ENCODE measurements around the gene LAMC1. TPM values are rescaled to one million over a fixed set of nuclear protein-coding genes. Genes with fewer than 3 reads are reported as not detected.

LAMC1 gene
- total and polyA plus RNA-seq, 2 experiments from 2014 or later = 18.4 to 116 TPM

GRCh38 chr1:183025010-183025337, 1.8 kb downstream of the LAMC1 start (continued):
- TF ChIP-seq ZNF462 (CRISPR knock-in tag; IDR thresholded peaks at IDR 0.05) (no peak), NANOG (IDR thresholded peaks at IDR 0.05; ENCODE audit: borderline replicate concordance) (no peak), ZNF114 (CRISPR knock-in tag; IDR thresholded peaks at IDR 0.05) (no peak), JUNB (IDR thresholded peaks at IDR 0.05; ENCODE audit: unreplicated experiment) (no peak)

DNA sequence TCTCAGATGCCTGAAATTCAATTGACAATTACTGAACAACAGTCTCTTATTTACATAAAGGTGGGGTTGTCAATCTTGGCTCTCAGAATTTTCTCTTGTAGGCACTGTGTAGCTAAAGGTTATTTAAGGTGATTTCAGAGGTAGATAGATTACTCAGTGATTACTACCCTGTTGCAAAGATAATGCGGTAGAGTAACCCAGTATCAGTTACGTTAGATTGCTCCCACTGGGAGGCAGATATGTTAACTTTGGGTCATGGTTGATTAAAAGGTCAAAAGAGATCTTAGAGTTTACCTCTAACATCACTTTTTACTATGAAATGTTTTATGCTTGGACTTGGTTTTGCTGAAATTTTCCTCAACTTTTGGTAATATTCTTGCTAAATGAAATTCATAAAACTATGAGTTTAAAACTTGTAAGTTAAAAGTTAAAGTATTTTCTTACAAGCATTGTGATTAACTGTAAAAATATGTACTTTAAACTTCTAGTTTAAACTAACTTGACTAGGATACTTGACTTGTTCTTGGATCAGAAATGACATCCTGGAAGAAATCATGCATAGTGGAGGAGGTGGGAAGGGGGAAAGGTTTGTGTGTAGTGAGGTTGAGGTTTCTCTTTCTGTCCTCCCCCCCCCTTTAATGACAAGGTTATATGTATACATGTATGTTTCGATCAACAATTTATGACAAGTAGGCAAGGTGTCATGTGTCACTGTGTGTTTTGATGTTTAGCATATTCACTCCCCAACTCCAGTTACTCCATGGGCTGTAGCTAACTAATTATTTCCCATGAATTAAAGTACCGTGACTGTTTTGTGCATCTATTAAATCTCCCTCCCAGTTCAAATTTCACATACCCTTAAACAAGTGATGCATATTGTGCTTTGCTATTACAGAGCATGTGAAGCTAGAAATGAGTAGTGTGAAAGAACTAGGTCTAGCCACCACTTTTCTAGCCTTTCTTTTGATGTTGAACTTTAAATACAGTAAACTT, 2.9 kb downstream of the LAMC1 start:
- Mint-ChIP-seq H3K27ac (no peak overlapping the region), H3K9me3 (no peaks in the 10 kb centered on the region), H3K36me3 (ENCODE audit: low read depth) (no peaks in the 10 kb centered on the region; the same call in 2 of the 3 replicates), H3K4me3 (peak overlapping the region; percentile 89), H3K4me1 (peaks cover 68% of the 10 kb centered on the region), H3K27me3 (ENCODE audit: insufficient read depth, low read depth, poor library complexity) (peaks cover 11% of the 10 kb centered on the region)
- H3K4me2 ChIP-seq = peak overlapping the region; percentile 93
- no peak for DNase-seq (ENCODE audit: low spot score)
- no peaks in the 10 kb centered on the region for H3K36me3 ChIP-seq (ENCODE audit: insufficient read depth)
- peaks cover 39% of the 10 kb centered on the region for H3K4me1 ChIP-seq (ENCODE audit: insufficient read depth)
- no peak overlapping the region for H2AFZ ChIP-seq
- no peak overlapping the region for H3K27ac ChIP-seq (ENCODE audit: low read depth)
- no peaks in the 10 kb centered on the region for H3K9me2 ChIP-seq (ENCODE audit: insufficient read depth)
- 0 out of 2 replicates have a peak overlapping the region, but pooled peaks have one; percentile 87 for H3K4me3 ChIP-seq
- H3K79me2 ChIP-seq (replicated peaks; ENCODE audit: insufficient read depth) = peaks cover 68% of the 10 kb centered on the region
- H3F3A ChIP-seq (replicated peaks; ENCODE audit: low read depth) = peaks cover 4% of the 10 kb centered on the region; the same call in 1 of the 2 replicates
- H4K20me1 ChIP-seq (replicated peaks; ENCODE audit: insufficient read depth) = peaks cover 32% of the 10 kb centered on the region
- ATAC-seq = no peak
- H3K27me3 ChIP-seq (ENCODE audit: insufficient read depth) = peaks cover 13% of the 10 kb centered on the region
- TF ChIP-seq JUNB (IDR thresholded peaks at IDR 0.05; ENCODE audit: unreplicated experiment) (no peak), NANOG (IDR thresholded peaks at IDR 0.05; ENCODE audit: borderline replicate concordance) (no peak), STAT1 (IDR thresholded peaks at IDR 0.05; ENCODE audit: unreplicated experiment) (no peak), ZNF114 (CRISPR knock-in tag; IDR thresholded peaks at IDR 0.05) (no peak), CTCF (conservative IDR thresholded peaks at IDR 0.05; ENCODE audit: low read depth in 2 of 2) (no peak), EZH2 (IDR thresholded peaks at IDR 0.05; ENCODE audit: low read depth, unreplicated experiment) (no peak), POLR2AphosphoS5 (IDR thresholded peaks at IDR 0.05; ENCODE audit: low read depth) (no peak), CREB1 (CRISPR knock-in tag; IDR thresholded peaks at IDR 0.05; ENCODE audit: low read depth) (no peak), ZNF331 (CRISPR knock-in tag; IDR thresholded peaks at IDR 0.05; ENCODE audit: low read depth) (no peak)

All from GM23338 (cell line).